ENCODE measurements around the gene TNNC1.

Gene TNNC1

DNA sequence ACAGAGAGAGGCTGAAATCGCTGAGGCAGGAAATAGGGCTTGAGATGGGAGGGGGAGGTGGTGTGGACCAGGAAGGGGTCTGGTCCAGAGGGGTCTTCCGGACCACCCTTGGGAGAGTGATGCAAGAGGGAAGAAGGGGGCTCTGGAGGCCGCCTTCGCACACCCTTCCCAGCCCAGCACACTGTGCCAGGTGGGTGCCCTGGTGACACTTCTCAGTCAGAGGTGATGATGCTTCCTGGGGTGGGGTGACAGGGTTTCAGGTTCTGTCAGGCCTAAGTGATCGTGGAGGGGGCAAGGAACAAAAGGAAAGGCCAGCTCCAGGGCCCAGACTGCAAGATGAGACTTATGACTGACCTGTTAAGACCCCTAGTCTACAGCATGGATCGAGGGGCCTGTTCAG, 21.6 kb downstream of the TNNC1 start:
- DNase-seq (ENCODE audit: low spot score), result no peak

DNA sequence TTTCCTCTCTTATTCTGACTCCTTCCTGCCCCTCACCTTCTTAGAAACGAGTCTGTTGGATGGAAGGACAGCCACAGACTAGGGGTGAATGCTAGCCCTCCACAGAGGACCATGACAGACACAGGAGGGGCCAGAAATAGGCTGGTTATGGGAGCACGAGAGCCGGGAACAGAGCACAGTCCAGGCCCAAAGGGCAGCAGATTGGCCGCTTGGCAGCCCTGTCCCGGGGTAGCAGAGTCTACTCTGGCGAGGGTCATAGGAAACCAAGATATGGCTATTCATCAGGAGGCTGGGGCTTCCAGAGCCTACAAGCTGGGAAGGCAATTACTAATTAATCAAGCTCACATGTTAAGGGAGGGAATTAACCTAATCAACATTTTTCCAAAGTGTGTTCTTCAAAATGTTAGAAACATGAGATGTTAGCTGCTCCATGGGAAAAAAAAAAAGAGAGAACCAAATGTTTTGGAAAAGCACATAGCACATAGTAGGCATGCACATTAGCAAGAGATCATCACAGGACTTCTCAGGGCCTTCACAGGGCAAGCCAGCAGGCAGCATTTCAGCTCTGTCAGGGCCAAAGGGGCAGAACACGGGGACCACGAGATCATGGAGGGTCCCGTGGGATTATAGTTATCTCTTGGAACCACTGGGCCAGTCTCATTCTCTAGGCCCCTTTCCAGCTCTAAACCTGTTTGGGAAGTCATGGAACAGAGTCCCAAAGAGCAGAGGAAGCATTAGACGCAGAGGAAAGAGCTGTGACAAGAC, 22.2 kb downstream of the TNNC1 start:
- no peak for DNase-seq (ENCODE audit: low spot score)

DNA sequence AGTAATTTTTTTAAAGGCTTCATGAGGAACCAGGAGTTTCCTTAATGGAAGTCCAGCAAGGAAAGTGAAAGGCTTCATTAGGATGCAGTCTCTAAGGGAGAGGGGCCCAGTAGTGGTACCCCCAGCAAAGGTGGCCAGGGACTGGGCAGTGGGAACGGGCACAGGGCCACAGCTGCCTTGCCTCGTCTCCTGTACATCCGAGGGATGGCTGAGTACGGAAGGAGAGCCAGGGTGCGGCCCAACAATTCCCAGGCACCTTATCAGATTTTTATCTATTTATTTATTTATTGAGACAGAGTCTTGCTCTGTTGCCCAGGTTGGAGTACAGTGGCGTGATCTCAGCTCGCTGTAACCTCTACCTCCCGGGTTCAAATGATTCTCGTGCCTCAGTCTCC, 23.4 kb downstream of the TNNC1 start:
- no peak for DNase-seq (ENCODE audit: low spot score)

DNA sequence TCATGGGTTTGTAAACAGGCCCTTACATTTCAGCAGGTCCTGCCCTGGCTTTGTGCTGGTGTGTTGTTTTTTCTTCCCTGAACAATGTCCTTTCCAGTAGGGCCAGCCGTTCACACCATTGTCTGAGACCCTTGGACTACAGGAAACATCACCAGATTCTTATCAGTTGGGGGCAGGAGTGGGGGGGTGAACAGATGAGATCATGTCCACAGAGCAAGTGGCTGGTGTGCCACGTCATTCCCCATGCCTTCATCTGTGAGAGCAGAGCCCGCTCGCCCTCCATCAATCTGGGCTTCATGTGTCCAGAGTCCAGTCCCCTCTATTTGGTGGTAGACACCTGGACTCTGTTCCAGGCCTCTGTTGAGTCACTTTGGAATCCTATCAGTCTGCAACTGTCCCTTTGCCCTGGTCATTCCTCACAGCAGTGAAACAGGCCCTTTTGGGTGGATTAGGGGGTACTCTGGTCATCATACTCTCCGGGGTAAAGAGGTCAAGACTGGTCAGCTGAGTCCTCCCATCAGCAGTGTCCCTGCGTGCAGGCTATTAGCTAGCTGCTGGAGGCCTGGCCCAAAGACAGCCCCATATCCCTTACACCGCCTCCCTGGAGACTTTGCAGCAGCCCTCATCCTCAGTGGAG, 23.9 kb downstream of the TNNC1 start:
- peak; percentile 49 for DNase-seq (ENCODE audit: low spot score)

DNA sequence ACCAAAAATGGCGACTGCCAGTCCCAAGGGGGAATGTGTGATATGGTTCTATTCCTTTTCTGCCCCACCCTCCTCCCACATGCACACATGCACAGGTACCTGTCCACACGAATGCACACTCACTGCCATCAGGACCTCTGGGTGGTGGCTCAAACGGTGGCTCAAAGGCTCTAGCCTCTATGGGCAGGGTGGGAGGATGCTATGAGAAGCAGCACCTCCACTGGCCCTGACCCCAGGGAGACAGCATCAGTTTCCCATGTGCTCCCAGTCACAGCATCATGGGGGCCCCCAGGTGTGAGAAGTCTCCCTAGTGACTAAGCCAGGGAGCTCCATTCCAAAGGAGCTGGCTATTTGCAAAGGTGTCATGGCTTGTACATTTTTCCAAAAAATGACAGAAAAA, 24.8 kb downstream of the TNNC1 start:
- no peak for DNase-seq (ENCODE audit: low spot score)

DNA sequence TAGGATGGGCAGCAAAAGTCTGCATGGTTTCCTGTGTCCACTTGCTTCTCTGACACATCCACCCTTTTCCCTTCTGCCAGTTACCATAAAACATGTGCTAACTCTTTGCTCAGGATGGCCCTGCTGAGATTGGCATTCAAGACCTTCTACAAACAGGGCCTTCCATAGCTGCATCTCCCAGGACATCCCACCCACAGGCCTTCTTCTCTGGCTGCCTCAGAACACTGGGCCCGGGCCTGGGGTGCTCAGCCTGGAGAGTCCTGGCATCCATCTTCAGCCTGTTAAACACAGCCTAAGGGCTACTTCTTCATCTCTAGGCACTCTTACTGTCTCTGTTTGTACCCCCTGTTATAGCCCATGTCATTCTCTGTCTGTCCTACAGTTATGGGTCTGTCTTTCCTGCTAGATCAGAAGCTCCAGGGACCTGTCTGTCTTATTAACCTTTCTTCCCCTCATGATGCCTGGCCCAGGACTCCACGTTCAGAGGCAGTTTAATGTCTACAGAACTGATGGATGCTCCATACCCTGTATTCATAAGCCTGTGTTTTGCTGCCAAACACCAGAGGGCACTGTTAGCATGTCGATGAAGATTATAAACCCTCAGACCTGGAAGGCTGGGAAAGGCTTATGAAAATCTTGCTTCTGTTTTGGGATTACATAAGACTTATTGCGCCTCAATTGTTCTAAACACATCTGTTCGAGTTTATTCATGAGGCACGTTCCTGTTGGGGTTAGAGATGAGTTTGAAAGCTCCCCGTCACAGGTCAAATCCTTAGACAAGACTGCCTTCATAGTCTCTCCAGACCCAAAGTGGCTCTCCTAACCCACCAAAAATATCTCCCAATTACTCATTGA, 25.5 kb downstream of the TNNC1 start:
- peak; percentile 92 for DNase-seq (ENCODE audit: low spot score)

DNA sequence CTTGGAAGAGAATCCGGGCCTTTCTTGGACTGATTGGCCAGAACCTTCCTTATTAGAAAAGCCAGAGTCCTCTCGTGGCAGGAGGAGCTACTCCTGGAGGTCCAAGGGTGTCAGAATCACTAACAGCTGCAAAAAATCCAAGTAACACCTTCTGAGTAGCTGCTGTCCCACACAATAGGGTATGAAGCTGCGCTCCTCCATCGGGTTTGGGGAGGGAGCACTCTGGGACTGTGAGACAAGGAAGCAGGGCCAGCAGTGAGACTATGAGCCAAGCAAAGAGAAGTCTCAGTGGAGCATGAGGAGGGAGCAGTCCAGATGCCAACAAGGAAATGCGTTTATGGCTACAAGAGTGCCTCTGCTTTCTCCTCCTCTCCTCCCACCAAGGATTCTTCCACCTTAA, 30.7 kb downstream of the TNNC1 start:
- DNase-seq (ENCODE audit: low spot score), result no peak

DNA sequence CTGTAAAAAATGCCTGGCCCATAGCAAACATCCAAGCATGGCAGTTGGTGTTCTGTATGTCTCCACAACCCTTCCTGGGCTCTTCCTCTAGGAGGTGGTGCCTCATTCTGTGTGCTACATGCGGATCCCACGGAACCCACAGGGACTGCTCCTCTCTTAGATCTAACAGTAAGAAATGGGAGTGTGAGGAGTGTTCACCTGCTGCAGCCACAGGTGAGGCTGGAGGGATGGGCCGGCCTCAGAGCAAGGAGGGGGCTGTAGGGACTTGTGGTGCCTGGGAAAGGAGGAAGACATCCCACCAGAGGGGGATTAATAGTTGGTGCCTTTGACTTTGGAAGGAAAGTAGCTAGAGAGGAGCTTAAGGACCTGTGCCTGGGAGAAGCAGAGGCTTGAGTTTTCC, 31.2 kb downstream of the TNNC1 start:
- DNase-seq (ENCODE audit: low spot score), result no peak

DNA sequence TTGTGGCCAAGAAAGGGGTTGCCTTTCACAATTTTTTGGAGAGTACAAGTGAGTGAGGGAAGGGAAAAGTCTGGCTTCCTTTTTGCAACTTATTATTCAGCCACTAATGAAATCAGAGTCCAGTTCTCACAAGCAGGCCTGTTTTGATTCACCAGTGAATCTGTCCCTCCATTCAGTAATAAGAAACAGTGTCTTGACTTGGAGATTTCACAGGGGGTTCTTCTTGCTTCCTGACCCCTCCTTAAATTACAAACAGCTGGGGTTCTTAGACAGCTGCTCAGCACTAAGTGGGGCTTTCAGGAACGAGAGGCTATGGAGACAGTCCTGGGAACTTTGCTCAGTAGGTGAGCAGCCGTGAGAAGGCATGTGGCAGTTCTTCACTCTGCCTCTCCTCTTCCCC, 33.5 kb downstream of the TNNC1 start:
- no peak for DNase-seq (ENCODE audit: low spot score)

DNA sequence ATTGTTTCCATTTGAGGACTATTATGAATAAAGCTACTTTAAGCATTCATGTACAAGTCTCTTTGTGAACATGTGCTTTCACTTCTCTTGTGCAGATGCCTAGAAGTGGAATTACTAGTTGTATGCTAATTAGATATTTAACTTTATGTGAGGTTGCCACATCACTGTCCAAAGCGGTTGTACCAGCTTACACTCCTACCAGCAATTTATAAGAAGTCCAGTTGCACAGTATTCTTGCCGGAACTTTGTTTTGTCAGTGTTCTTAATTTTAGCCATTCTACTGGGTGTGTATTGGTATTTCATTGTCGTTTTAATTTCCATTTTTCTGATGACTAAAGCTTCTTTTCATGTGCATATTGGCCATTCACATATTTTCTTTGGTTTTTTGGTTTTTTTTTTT, 38.0 kb downstream of the TNNC1 start:
- no peak for DNase-seq (ENCODE audit: low spot score)

DNA sequence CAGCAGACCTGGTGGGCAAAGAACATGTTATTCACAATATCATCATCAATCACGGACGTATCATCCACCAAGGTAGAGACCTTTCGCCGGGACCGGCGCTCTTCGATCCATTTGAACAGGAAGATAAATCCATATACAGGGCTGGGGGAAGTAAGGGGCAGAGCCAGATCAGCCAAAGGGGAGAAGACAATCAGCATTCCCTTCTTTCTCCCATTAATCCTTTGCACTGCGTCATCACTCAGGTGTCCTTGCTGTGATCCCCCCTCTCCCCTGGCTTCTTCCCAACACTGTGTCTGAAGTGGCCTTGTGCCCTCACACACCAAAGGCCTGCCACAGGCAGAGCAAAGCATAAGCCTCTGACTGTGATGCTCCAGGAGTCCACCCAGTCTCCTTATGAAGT, 45.4 kb downstream of the TNNC1 start:
- no peak for DNase-seq (ENCODE audit: low spot score)

DNA sequence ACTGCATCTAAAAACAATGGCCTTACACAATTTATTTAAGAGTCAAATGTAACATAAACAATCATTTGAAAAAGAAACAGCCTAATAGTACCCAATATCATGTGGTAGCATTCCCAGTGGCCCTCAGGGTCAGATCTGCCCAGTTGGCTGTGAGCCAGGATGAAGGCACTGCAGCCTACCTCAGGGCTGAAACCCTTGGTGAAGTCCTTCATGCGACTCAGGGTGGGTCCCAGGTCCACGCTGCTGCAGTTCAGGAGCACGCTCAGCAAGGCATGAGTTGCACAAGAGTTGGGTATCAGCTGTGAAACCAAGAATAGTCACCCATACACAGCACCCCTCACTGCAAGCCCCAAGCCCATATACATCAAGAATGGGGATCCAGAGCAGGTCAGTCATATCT, 46.1 kb downstream of the TNNC1 start:
- DNase-seq (ENCODE audit: low spot score), result no peak

DNA sequence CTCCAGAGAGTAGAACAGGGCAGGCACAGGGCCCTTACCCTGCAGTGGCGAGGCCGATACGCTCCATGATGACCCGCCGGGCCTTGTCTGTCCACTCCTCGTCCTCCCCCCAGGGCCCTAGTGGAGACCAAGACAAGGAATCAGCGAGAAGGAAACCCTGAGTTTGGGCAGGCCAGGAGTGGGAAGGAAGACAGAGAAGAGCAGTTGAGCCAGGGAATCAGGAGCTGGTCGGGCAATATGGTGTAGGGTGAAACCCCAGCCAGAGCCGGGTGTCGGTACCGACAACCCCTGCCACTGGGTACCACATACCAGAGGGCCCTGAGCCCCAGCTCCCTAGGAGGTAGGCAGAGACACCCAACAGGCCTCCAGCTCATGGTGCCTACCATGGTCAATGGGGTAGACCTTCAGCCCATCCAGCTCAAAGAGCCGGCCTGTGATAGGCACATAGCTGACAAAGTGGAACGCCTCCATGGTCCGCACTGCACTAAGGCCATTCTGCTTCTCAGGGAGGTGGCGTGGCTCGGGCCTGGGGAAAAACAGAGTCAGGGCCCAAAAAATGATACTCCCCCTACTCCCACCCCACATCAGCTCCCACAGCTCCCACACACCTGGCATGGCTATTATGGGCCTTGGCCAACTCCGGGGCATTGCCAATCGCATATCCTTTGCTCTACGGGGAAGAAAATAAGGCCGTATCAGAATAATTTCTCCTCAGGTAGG, 46.9 kb downstream of the TNNC1 start:
- no peak for DNase-seq (ENCODE audit: low spot score)

DNA sequence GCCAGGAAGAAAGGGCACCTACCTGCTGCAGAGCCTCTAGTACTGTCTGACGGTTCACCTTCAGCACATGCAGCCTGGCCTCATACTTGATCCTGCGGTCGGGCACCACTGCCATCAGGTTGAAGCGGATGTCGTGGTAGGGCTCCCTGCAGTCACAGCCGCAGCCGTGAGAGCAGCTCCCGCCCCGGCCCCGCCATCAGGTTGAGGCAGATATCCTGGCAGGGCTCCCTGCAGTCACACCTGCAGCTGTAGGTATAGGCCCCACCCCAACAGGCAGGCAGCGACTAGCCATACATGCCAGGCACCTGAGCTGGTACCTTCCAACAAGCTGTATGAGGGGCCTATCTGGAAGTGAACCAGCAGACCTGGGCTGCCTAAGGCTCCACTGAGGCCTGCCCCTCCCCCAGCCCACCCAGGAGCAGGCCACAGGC, 47.6 kb downstream of the TNNC1 start:
- DNase-seq (ENCODE audit: low spot score), result no peak

DNA sequence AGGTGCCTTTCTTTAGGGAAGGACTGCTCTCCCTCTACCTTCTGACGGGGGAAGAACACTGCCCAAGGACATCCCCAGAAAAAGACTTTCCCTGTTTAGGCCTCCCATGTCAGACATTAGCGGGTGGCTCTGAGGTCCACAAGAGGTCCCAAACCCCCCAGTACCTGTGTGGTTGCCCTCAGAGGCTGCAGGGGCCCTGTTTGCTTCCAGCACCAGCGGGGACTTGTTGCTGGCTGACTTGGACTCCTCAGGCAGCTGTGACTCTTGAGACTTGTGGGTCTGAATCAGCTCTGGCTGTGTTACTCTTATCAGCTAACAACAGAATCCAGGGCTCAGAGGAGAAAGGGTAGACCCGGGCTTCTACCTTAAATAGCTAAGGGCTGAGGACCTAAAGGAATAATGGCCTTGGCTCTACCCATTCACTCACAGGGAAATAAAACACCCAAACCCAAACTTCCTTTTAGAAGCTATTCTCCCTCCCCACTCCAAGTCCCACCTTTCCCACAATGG, 48.2 kb downstream of the TNNC1 start:
- DNase-seq (ENCODE audit: low spot score), result no peak

DNA sequence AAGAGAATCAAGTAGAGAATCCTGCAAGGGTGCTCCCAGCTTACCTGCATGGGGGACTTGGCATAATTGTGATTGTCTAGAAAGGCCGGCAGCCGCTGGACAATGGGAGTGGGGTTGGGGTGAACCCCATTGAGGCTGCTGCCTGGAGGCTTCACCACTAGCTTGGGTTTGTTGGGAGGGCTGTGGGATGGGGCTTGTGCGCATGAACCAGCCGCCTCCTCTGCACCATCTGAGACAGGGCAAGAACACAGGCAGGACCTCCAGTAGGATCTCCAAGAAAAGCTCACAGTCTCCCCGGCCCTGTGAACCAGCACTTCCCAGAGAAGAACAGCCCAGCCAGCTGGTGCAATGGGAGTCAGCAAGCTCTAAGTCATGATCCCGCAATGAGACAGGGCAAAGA, 48.8 kb downstream of the TNNC1 start:
- DNase-seq (ENCODE audit: low spot score), result no peak

DNA sequence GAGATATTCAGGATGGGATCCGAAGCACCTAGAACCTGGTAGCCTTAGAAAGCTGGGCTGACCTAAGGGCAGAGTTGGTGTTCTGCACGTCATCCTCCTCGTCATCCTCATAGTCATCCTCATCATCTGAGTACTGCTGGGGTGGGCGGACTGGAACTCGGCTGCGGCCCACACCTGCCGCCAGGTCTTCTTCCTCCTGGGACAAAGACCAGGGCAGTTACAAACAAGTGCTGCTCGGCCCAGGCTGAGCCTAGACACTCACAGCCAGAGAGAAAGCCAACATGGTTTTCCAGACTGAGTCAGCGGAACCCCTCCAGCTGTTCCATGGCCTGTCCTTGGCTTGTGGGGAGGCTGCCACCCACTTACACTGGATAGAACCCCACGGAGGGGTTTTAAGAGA, 49.5 kb downstream of the TNNC1 start:
- DNase-seq (ENCODE audit: low spot score), result no peak

DNA sequence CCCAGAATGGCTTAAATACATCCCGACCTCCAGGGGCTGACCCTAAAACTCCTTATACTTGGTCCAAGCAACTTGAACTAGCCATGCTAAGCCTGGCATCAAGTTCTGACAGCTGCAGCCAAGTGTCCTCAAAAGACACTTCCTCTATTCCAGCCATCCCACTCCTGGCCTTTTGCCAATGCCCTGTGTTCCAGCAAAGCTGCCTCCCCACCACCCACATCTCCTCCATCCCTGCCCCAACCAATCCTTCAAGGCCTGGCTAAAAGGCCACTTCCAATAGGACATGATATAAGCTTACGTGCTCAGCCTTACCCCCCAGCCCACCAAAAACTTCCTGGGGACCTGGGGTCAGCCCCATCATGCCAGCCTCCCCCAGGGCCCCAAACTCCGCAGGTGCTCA, 49.9 kb downstream of the TNNC1 start:
- no peak for DNase-seq (ENCODE audit: low spot score)

DNA sequence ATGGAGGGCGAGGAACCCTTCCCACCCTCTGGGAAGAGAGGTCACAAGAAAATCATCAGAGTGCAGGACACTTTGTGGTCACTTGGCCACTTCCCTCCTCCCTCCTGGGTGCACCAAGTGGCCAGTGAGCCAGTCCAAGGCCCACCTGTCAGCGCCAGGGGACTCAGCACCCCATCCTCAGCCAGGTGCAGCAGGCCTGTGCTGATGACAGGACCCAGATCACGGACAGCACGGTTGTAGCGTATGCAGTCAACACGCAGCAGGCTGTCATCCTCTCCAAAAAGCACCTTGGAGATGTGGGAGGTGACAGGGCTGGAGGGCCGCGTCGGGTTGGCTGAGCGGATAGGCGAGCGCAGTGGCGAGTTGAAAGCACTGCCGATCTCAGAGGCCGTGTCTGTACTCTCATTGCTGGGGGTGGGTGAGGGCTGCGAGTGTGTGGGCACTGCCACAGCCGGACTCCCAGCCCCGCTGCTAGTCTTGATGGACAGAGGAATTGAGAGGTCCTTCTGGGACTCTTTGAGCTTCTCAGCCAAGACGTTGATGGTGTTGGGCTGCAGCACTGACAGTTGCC, 50.5 kb downstream of the TNNC1 start:
- DNase-seq (ENCODE audit: low spot score), result no peak

DNA sequence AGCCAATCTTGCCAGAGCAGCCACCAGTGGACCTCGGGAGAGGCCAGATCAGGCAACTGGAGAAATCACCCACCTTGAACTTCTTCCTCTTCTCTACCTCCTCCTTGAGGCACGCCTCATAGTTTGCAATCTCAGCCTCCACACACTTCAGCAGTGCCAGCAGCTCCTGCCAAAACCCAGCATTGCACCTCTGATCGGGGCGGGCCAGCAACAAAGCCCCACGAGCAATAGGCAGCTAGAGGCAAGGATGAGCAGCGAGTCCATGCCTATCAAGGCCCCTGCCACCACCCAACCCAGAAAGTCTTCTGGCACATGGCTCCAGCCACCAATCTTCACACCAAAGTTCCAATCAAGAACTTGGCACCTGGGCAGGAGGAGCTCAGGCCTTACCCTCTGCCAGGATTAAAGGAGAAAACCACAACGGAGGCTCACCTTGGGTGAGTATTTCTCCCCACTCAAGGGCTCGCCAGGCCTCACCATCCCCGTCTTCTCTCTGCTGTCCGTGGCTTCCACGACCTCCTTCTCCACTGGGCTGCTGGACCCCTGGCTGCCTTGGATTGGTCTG, 51.1 kb downstream of the TNNC1 start:
- no peak for DNase-seq (ENCODE audit: low spot score)

DNA sequence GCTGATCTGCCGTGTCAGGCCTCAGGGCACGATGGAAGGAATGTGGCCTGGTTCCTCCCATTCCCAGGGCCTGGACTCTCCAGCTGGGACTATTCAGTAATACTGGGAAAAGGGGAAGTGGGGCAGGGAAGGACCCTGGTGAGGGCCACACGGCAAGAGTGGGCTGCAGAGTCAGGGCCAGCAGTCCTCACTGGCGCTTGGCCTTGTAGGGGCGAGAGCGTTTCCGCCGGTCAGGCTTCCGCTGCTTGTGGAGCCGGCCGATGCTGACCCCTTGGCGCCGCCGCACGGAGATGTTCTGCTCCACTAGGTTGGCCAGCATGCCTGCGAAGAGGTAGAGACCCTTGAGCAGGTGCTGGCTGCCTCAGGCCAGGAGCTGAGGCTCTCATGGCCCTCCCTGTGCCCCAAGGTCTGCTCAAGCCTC, 51.7 kb downstream of the TNNC1 start:
- no peak for DNase-seq (ENCODE audit: low spot score)
